HG02623 (cell line): Measurements from ENCODE around the gene GFER.
"Not testable (repeated sequence)": the region's sequence is repeated elsewhere in the genome, so short reads cannot be mapped to it uniquely, and the experiment has no call there.

Experiments used
- ATAC-seq: cut with Tn5 transposase; IDR thresholded peaks from one replicate; pipeline ENCODE4 v1.9.1; 2021; ENCODE audit warnings: moderate library complexity; ENCODE audit not compliant: unreplicated experiment

Gene GFER

GRCh38 chr16:1957434-1958142, 26.4 kb upstream of the GFER start:
- ATAC-seq: not testable (repeated sequence)

- not testable (repeated sequence) for ATAC-seq
Measured at GRCh38 chr16:1958143-1958491, 25.9 kb upstream of the GFER start.

- ATAC-seq: no peak
Measured at GRCh38 chr16:1958715-1959268, 25.2 kb upstream of the GFER start.

- peak; percentile 70 for ATAC-seq
Measured at GRCh38 chr16:1959269-1960039, 24.5 kb upstream of the GFER start, which contains the start of gene NDUFB10. Gene NDUFB10 (plus strand): TSS chr16:1959538. CDS start chr16:1959625, 87 bp downstream.

- ATAC-seq: no peak
Measured at GRCh38 chr16:1960665-1961630, 23.0 kb upstream of the GFER start.

- no peak for ATAC-seq
Measured at GRCh38 chr16:1961651-1962067, 22.3 kb upstream of the GFER start.

- not testable (repeated sequence) for ATAC-seq
Measured at GRCh38 chr16:1962161-1963153, 21.5 kb upstream of the GFER start.

- peak; percentile 6 for ATAC-seq
Measured at GRCh38 chr16:1963806-1964505, 20.0 kb upstream of the GFER start.

- peak; percentile 76 for ATAC-seq
Measured at GRCh38 chr16:1964506-1965395, 19.2 kb upstream of the GFER start, which contains the start of gene RPS2. Gene RPS2 (minus strand): TSS chr16:1964826. CDS start chr16:1964625, 201 bp downstream.

- no peak for ATAC-seq
Measured at GRCh38 chr16:1965396-1966001, 18.5 kb upstream of the GFER start.

GRCh38 chr16:1966460-1966859, 17.5 kb upstream of the GFER start, which contains the start of gene RNF151:
Gene RNF151 (plus strand): TSS chr16:1966856. CDS start chr16:1966882, 26 bp downstream.
- ATAC-seq: no peak

GRCh38 chr16:1968146-1968953, 15.6 kb upstream of the GFER start:
- ATAC-seq: no peak

GRCh38 chr16:1971796-1972489, 12.1 kb upstream of the GFER start, which contains the start of gene TBL3:
Gene TBL3 (plus strand): TSS chr16:1972053. CDS start chr16:1972165, 112 bp downstream.
- ATAC-seq: peak; percentile 80

- no peak for ATAC-seq
Measured at GRCh38 chr16:1972490-1972877, 11.5 kb upstream of the GFER start.

GRCh38 chr16:1973461-1974156, 10.4 kb upstream of the GFER start:
- no peak for ATAC-seq
